ENCODE data around the gene ATOH8. TPM values are rescaled to one million over a fixed set of nuclear protein-coding genes. Genes with fewer than 3 reads are reported as not detected.

The ATOH8 gene
- total RNA-seq, 1 donor from 2014 or later: 9.0 TPM

GRCh38 chr2:85802354-85803103 is 48.7 kb downstream of the ATOH8 start:
- Mint-ChIP-seq H3K27me3 (ENCODE audit: unreplicated experiment) (peaks cover 2% of the 10 kb centered on the region), H3K27ac (ENCODE audit: unreplicated experiment) (no peak overlapping the region), H3K4me3 (ENCODE audit: unreplicated experiment) (no peak overlapping the region), H3K9me3 (ENCODE audit: unreplicated experiment) (peaks cover 4% of the 10 kb centered on the region), H3K36me3 (ENCODE audit: unreplicated experiment) (no peaks in the 10 kb centered on the region), H3K4me1 (ENCODE audit: low read depth, unreplicated experiment) (peaks cover 1% of the 10 kb centered on the region)
- TF ChIP-seq CTCF (IDR thresholded peaks at IDR 0.05; ENCODE audit: partially characterized antibody, unreplicated experiment): no peak
- DNase-seq: no peak

GRCh38 chr2:85803704-85804425 is 50.1 kb downstream of the ATOH8 start:
- no peaks in the 10 kb centered on the region for H3K27me3 Mint-ChIP-seq (ENCODE audit: unreplicated experiment)
- peaks cover 6% of the 10 kb centered on the region for H3K9me3 Mint-ChIP-seq (ENCODE audit: unreplicated experiment)
- no peak for TF ChIP-seq CTCF (IDR thresholded peaks at IDR 0.05; ENCODE audit: partially characterized antibody, unreplicated experiment)
- no peaks in the 10 kb centered on the region for H3K4me1 Mint-ChIP-seq (ENCODE audit: low read depth, unreplicated experiment)
- H3K27ac Mint-ChIP-seq (ENCODE audit: unreplicated experiment): no peak overlapping the region
- DNase-seq: no peak
- no peaks in the 10 kb centered on the region for H3K36me3 Mint-ChIP-seq (ENCODE audit: unreplicated experiment)
- no peak overlapping the region for H3K4me3 Mint-ChIP-seq (ENCODE audit: unreplicated experiment)

- Mint-ChIP-seq H3K36me3 (ENCODE audit: unreplicated experiment) (no peaks in the 10 kb centered on the region), H3K27me3 (ENCODE audit: unreplicated experiment) (no peaks in the 10 kb centered on the region), H3K4me3 (ENCODE audit: unreplicated experiment) (no peak overlapping the region), H3K9me3 (ENCODE audit: unreplicated experiment) (peaks cover 8% of the 10 kb centered on the region), H3K4me1 (ENCODE audit: low read depth, unreplicated experiment) (no peaks in the 10 kb centered on the region), H3K27ac (ENCODE audit: unreplicated experiment) (no peak overlapping the region)
- TF ChIP-seq CTCF (IDR thresholded peaks at IDR 0.05; ENCODE audit: partially characterized antibody, unreplicated experiment): peak; percentile 76
- no peak for DNase-seq
Observed at GRCh38 chr2:85804583-85804982, 50.8 kb downstream of the ATOH8 start.

- Mint-ChIP-seq H3K27ac (ENCODE audit: unreplicated experiment) (no peak overlapping the region), H3K4me1 (ENCODE audit: low read depth, unreplicated experiment) (peaks cover 2% of the 10 kb centered on the region), H3K36me3 (ENCODE audit: unreplicated experiment) (no peaks in the 10 kb centered on the region), H3K27me3 (ENCODE audit: unreplicated experiment) (no peaks in the 10 kb centered on the region), H3K9me3 (ENCODE audit: unreplicated experiment) (peaks cover 6% of the 10 kb centered on the region), H3K4me3 (ENCODE audit: unreplicated experiment) (no peak overlapping the region)
- DNase-seq: no peak
- TF ChIP-seq CTCF (IDR thresholded peaks at IDR 0.05; ENCODE audit: partially characterized antibody, unreplicated experiment): no peak
Observed at GRCh38 chr2:85806358-85807118, 52.7 kb downstream of the ATOH8 start.

Data from glutamatergic neuron (in vitro differentiated cells).